ENCODE data around the gene ERICH2.

DNA sequence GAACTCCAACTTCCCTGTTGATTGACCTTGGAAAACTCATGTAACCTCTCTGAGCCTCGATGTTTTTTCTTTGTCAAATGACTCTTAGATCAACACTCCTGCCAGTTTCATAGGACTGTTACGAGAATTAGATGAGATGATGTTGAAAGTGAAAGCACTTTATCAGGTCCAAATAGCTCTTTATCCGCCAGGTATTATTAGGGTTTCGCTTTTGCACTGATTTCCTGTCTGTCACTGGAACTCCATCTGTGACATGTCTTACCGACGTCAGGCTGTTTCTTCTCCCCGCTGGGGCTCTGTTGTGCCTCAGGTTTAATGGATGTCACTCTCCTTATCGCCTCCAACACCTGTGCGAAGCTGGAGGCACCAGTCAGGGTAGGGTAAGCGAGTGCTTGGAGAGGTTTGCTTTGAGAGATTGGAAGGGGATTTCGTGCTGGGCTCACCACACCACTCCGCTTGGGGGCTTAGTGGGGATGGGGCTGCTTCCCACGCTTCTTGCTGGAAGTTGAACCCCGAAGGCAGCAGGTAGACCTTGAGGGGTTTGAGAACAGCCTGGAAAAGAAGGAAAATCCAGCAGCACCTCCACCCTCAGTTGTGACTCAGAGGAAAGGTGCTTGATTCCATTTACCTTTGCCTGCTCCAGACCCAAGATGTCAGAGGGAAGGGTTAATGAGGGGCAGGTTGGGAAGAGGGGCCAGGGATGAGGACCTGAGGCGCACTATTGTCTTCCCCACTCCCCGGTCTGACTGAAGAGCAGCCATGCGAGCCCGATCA, 50.8 kb downstream of the ERICH2 start:
- TF ChIP-seq, protein P1, sequence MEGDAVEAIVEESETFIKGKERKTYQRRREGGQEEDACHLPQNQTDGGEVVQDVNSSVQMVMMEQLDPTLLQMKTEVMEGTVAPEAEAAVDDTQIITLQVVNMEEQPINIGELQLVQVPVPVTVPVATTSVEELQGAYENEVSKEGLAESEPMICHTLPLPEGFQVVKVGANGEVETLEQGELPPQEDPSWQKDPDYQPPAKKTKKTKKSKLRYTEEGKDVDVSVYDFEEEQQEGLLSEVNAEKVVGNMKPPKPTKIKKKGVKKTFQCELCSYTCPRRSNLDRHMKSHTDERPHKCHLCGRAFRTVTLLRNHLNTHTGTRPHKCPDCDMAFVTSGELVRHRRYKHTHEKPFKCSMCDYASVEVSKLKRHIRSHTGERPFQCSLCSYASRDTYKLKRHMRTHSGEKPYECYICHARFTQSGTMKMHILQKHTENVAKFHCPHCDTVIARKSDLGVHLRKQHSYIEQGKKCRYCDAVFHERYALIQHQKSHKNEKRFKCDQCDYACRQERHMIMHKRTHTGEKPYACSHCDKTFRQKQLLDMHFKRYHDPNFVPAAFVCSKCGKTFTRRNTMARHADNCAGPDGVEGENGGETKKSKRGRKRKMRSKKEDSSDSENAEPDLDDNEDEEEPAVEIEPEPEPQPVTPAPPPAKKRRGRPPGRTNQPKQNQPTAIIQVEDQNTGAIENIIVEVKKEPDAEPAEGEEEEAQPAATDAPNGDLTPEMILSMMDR (IDR thresholded peaks at IDR 0.05) = no peak
- no peak for TF ChIP-seq POLR2A (IDR thresholded peaks at IDR 0.05)
- no peak for TF ChIP-seq POLR2AphosphoS5 (IDR thresholded peaks at IDR 0.05)
